Loucy (cell line): ENCODE results near the gene HBM.

ENCODE experiments used
- EZH2phosphoT487 ChIP-seq: fragments of 200-600 bp; IDR thresholded peaks from 2 replicates; pipeline ENCODE4 v1.6.1; 2018; ENCODE audit warnings: antibody characterized with exemption, mild to moderate bottlenecking, moderate library complexity, borderline replicate concordance
- TF ChIP-seq, protein P1 (sequence below): fragments of 200-600 bp; sonication (generic); conservative IDR thresholded peaks from 2 replicates; pipeline ENCODE4 v1.5.1; 2014; ENCODE audit warnings: mild to moderate bottlenecking, antibody characterized with exemption, low read length

- TF ChIP-seq EZH2phosphoT487 = no peak
- TF ChIP-seq, protein P1, sequence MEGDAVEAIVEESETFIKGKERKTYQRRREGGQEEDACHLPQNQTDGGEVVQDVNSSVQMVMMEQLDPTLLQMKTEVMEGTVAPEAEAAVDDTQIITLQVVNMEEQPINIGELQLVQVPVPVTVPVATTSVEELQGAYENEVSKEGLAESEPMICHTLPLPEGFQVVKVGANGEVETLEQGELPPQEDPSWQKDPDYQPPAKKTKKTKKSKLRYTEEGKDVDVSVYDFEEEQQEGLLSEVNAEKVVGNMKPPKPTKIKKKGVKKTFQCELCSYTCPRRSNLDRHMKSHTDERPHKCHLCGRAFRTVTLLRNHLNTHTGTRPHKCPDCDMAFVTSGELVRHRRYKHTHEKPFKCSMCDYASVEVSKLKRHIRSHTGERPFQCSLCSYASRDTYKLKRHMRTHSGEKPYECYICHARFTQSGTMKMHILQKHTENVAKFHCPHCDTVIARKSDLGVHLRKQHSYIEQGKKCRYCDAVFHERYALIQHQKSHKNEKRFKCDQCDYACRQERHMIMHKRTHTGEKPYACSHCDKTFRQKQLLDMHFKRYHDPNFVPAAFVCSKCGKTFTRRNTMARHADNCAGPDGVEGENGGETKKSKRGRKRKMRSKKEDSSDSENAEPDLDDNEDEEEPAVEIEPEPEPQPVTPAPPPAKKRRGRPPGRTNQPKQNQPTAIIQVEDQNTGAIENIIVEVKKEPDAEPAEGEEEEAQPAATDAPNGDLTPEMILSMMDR = no peak
These were observed 45.0 kb upstream of the HBM start for GRCh38 chr16:120756-121155.
